HG03039 (cell line): ENCODE results near the gene CDKL4.
"Not testable (repeated sequence)": the region's sequence is repeated elsewhere in the genome, so short reads cannot be mapped to it uniquely, and the experiment has no call there.

Source experiments
- ATAC-seq: cut with Tn5 transposase; IDR thresholded peaks from one replicate; pipeline ENCODE4 v1.9.1; 2021; ENCODE audit warnings: mild to moderate bottlenecking, moderate library complexity; ENCODE audit not compliant: unreplicated experiment

CDKL4 gene

GRCh38 chr2:39179974-39180960 lies 63.5 kb downstream of the CDKL4 start:
- ATAC-seq: no peak

DNA sequence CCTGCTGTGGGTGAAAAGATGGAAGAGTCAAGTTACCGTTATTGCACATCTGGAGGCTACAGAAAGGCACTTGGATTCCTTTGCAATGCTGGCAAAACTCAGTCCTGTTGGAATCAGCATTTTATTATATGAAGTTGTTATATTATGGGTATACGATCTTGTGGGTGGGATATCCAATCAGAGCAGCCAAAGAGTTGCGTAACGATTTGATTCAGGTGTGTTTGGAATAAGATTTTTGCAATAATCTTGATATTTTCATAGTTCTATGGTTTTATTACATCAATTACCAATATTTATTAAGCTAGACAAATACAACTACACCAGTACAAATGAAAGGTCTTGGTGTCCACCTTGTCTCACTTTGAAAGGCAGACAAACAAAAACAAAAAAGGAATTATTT lies 65.0 kb downstream of the CDKL4 start:
- no peak for ATAC-seq

GRCh38 chr2:39176997-39177396 lies 66.8 kb downstream of the CDKL4 start:
- ATAC-seq: no peak

- ATAC-seq: no peak
These were observed 68.6 kb downstream of the CDKL4 start for GRCh38 chr2:39175026-39175812.

- no peak for ATAC-seq
These were observed 69.7 kb downstream of the CDKL4 start for GRCh38 chr2:39174022-39174421.

GRCh38 chr2:39172047-39172706 lies 71.6 kb downstream of the CDKL4 start:
- not testable (repeated sequence) for ATAC-seq

DNA sequence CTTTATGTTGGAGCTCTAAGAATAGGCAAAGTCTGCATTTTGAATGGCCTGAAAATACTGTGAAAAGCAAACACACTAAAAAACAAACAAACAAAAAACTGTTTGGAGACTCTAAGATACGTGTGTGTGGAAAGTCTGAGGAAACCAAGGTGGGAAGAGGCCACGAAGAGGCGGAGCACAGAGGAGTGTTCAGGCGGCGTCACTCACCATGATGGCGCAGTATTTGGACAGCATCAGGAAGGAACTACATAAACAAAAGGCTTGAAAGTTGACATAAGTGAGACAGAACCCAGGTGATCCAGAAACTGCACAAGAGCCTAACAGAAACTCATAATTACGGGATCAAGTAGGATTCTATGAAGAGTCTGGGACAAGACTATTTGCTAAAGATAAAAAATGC lies 72.1 kb downstream of the CDKL4 start:
- ATAC-seq: no peak

DNA sequence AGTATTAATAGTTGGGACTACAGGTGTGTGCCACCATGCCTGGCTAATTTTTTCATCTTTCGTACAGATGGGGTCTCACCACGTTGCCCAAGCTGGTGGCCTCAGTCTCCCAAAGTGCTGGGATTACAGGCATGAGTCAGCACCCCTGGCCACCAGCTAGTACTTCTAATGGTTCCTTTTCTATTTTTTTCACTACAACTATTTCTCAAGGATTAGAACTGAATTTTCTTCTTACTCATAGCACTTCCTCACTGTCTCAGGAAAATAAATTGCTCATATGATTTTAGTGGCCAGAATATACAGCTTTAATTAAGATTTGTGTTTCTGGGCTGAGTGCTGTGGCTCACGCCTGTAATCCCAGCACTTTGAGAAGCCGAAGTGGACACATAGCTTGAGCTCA lies 79.7 kb downstream of the CDKL4 start:
- no peak for ATAC-seq

- no peak for ATAC-seq
These were observed 82.8 kb downstream of the CDKL4 start for GRCh38 chr2:39160982-39161381.

DNA sequence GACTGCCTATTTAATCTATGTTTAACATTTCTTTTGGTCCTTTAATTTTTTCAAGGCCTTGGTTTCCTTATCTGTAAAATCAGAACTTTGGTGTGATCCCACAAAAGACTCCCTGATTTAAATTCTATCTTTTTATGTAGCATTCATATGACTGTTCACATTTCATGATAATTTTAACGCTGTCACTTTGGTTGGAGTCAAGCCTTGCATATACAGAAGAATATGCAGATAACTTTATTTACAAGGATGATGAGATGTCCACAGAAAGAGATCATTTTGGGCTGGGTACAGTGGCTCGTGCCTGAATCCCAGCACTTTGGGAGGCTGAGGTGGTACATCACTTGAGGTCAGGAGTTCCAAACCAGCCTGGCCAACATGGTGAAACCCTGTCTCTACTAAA lies 84.5 kb downstream of the CDKL4 start:
- no peak for ATAC-seq

DNA sequence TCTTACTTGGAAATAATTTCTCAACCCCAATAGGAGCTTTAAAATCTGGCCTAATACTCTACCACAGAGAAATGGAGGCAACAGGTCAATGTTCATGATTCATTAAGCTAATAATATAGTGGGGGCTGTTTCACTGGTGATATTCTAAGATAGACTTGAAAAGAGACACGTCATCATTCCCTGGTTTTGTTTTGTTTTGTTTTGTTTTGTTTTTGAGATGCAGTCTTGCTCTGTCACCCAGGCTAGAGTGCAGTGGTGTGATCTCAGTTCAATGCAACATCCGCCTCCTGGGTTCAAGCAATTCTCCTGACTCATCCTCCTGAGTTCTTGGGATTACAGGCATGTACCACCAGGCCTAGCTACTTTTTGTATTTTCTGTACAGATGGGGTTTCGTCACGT lies 85.4 kb downstream of the CDKL4 start:
- no peak for ATAC-seq

GRCh38 chr2:39156846-39157245 lies 86.9 kb downstream of the CDKL4 start:
- no peak for ATAC-seq

GRCh38 chr2:39156107-39156506 lies 87.7 kb downstream of the CDKL4 start:
- ATAC-seq: no peak

GRCh38 chr2:39155573-39155972 lies 88.2 kb downstream of the CDKL4 start:
- not testable (repeated sequence) for ATAC-seq

GRCh38 chr2:39154944-39155343 lies 88.8 kb downstream of the CDKL4 start:
- ATAC-seq: no peak

GRCh38 chr2:39153312-39153711 lies 90.5 kb downstream of the CDKL4 start:
- no peak for ATAC-seq

- ATAC-seq: no peak
These were observed 91.3 kb downstream of the CDKL4 start for GRCh38 chr2:39152504-39152903.

DNA sequence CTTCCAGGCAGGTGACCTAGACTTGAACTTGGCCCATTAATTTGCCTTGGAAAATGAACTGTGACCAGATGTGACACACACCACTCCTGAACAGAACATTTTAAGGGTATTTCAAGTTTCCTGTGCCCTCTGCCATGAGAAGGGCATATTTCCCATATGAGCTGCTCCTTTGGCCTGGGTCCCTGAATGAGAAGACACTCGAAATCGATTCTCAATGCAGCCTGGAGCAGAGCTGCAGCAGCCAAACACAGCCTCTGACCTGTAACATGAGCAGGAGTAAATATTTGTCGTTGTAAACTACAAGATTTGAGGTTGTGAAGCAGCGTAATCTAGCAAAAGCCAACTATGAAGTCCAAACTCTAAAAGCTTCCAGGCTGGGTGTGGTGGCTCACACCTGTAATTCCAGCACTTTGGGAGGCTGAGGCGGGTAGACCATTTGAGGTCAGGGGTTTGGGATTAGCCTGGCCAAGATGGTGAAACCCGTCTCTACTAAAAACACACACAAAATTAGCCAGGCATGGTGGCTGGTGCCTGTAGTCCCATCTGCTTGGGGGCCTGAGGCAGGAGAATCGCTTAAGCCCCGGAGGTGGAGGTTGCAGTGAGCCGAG lies 92.8 kb downstream of the CDKL4 start:
- no peak for ATAC-seq

DNA sequence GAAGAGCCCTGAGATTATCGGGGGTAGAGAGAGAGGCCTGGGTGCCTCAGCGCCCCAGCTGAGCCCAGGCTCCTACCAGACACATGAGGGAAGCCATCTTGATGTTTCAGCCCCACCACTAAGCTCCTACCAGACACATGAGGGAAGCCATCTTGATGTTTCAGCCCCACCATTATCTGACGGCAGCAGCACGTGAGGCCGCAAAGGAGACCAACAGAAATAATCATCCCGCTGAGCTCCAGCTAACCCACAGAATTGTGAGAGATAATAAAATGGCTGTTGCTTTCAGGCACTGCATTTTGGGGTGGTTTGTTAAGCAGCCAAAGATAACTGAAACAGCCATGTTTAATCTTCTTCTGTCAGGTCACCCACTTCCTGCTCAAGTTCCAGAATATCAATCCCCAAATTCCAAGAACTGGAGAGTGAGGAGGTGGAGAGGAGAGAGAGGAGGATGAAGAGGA lies 93.6 kb downstream of the CDKL4 start:
- ATAC-seq: no peak

GRCh38 chr2:39146630-39147029 lies 97.1 kb downstream of the CDKL4 start:
- ATAC-seq: no peak

GRCh38 chr2:39145906-39146421 lies 97.8 kb downstream of the CDKL4 start:
- no peak for ATAC-seq
